GM12891 (cell line): ENCODE results near the gene TMED3.

ENCODE experiments used
- POLR2A ChIP-seq: IDR thresholded peaks from 2 replicates; pipeline ENCODE4 v1.6.1; 2011; ENCODE audit warnings: low read depth, low read length, control low read depth
- POLR2AphosphoS5 ChIP-seq: IDR thresholded peaks from 2 replicates; pipeline ENCODE4 v1.6.1; 2011; ENCODE audit warnings: low read depth, low read length, control low read depth
- TAF1 ChIP-seq: IDR thresholded peaks from 2 replicates; pipeline ENCODE4 v1.6.1; 2011; ENCODE audit warnings: low read depth, low read length, control low read depth

DNA sequence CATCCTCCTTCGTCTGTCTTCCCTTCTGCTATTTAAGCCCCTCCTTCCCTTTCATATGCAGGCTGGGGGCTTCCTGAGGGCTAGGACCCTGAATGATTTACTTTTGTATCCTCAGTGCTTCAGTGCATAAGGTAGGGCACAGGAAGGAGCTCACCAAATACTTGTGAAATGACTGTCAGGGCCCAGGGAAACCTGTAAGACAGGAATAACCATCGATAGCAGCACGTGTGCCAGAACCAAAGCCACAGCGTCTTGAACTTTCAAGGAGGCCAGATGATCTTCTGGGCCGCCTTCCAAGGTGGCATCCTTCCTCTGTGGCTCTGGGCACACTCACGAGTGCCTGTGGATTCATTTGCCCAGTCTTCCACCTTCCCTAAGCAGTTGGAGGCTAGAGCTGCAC lies 3.9 kb downstream of the TMED3 start:
- TF ChIP-seq TAF1 (no peak), POLR2A (no peak), POLR2AphosphoS5 (no peak)
